ENCODE results near the gene JAG1.
"Not testable (repeated sequence)": the region's sequence is repeated elsewhere in the genome, so short reads cannot be mapped to it uniquely, and the experiment has no call there.

Gene JAG1

GRCh38 chr20:10590950-10591671 lies 82.7 kb downstream of the JAG1 start:
- DNase-seq (ENCODE audit: low read depth): no peak
- H3K4me3 ChIP-seq (ENCODE audit: low read depth, low read length): no peak overlapping the region
- TF ChIP-seq POLR2A (IDR thresholded peaks at IDR 0.05; ENCODE audit: extremely low read depth, insufficient read length): no peak
- TF ChIP-seq MAX (IDR thresholded peaks at IDR 0.05; ENCODE audit: low read depth, low read length): no peak
- TF ChIP-seq CTCF (IDR thresholded peaks at IDR 0.05; ENCODE audit: low read depth, low read length): no peak
- TF ChIP-seq MYC (IDR thresholded peaks at IDR 0.05; ENCODE audit: low read depth, low read length): no peak

- not testable (repeated sequence) for H3K4me3 ChIP-seq (ENCODE audit: low read depth, low read length); DNase-seq (ENCODE audit: low read depth)
Measured at GRCh38 chr20:10590446-10590845, 83.4 kb downstream of the JAG1 start.

Measured in NB4 (cell line).